OCI-LY1 (cell line): ENCODE measurements around the gene CPNE5.

Experiments
- CTCF ChIP-seq: fragments of 200-600 bp; sonication (generic), shearing (Covaris generic); IDR thresholded peaks from 2 replicates; pipeline ENCODE4 v1.5.1; 2017; ENCODE audit warnings: mild to moderate bottlenecking, antibody characterized with exemption, low read length, moderate library complexity, mixed read lengths
- EZH2 ChIP-seq: fragments of 200-600 bp; sonication (generic), shearing (Covaris generic); IDR thresholded peaks from 2 replicates; pipeline ENCODE4 v1.8.0; 2017; ENCODE audit warnings: borderline replicate concordance, mixed run types, mild to moderate bottlenecking, antibody characterized with exemption, low read length, moderate library complexity, mixed read lengths

GRCh38 chr6:36857325-36857724 is 18.1 kb upstream of the CPNE5 start:
- no peak for TF ChIP-seq EZH2
- no peak for TF ChIP-seq CTCF
